Right atrium auricular region (tissue), 2 donors: ENCODE measurements around the gene TEX101. TPM values are rescaled to one million over a fixed set of nuclear protein-coding genes. Genes with fewer than 3 reads are reported as not detected.
"Not testable (repeated sequence)": the region's sequence is repeated elsewhere in the genome, so short reads cannot be mapped to it uniquely, and the experiment has no call there.

Experiments
- DNase-seq: peaks from one replicate; pipeline ENCODE4 v3.0.0-alpha.2; 2019; ENCODE audit warnings: low spot score
- H3K27ac ChIP-seq, 2 donors: fragments of 200-600 bp; sonication (generic); 1 replicate in 1 of 2; 2 replicates in 1 of 2; pipeline ENCODE4 v1.5.1; 2016 to 2019
- H3K27me3 ChIP-seq, 2 donors: fragments of 200-600 bp; sonication (generic); one replicate each; pipeline versions ENCODE4 v1.5.1 to v1.6.0; 2017 to 2019
- H3K36me3 ChIP-seq: fragments of 200-600 bp; sonication (generic); one replicate; pipeline ENCODE4 v1.5.1; 2016
- H3K4me1 ChIP-seq, 2 donors: fragments of 200-600 bp; sonication (generic); one replicate each; pipeline versions ENCODE4 v1.5.1 to v1.6.0; 2017 to 2019
- H3K4me3 ChIP-seq, 2 donors: fragments of 200-600 bp; sonication (generic); 1 replicate in 1 of 2; 2 replicates in 1 of 2; pipeline ENCODE4 v1.5.1; 2017 to 2019; ENCODE audit warnings: mild to moderate bottlenecking in 1 of 2, moderate library complexity in 1 of 2
- H3K9me3 ChIP-seq, 2 donors: fragments of 200-600 bp; sonication (generic); one replicate each; pipeline ENCODE4 v1.5.1; 2019
- total RNA-seq, 2 donors: library from RNA; depleted of rRNA; stranded (reverse); fragments of >200 nt; gene quantifications; one replicate each; pipeline ENCODE4 v1.1.0, GENCODE V29; 2016
- TF ChIP-seq, protein P1 (sequence below), 2 donors: fragments of 200-600 bp; sonication (generic); IDR thresholded peaks; one replicate each; pipeline ENCODE4 v1.5.1; 2019; ENCODE audit warnings: antibody characterized with exemption in 2 of 2

Gene TEX101
- not detected for total RNA-seq

- Histone ChIP-seq H3K4me3 (no peak within 1 kb of the TSS), H3K9me3 (no peaks in the 10 kb centered on the region), H3K27ac (no peak within 1 kb of the TSS), H3K4me1 (no peaks in the 10 kb centered on the region), H3K36me3 (no peaks in the 10 kb centered on the region), H3K27me3 (no peaks in the 10 kb centered on the region)
- TF ChIP-seq, protein P1, sequence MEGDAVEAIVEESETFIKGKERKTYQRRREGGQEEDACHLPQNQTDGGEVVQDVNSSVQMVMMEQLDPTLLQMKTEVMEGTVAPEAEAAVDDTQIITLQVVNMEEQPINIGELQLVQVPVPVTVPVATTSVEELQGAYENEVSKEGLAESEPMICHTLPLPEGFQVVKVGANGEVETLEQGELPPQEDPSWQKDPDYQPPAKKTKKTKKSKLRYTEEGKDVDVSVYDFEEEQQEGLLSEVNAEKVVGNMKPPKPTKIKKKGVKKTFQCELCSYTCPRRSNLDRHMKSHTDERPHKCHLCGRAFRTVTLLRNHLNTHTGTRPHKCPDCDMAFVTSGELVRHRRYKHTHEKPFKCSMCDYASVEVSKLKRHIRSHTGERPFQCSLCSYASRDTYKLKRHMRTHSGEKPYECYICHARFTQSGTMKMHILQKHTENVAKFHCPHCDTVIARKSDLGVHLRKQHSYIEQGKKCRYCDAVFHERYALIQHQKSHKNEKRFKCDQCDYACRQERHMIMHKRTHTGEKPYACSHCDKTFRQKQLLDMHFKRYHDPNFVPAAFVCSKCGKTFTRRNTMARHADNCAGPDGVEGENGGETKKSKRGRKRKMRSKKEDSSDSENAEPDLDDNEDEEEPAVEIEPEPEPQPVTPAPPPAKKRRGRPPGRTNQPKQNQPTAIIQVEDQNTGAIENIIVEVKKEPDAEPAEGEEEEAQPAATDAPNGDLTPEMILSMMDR (IDR thresholded peaks at IDR 0.05) = no peak
- DNase-seq = no peak
These were observed at the start of gene TEX101 for GRCh38 chr19:43414554-43414953. TEX101 (plus strand) TSS chr19:43414890; CDS start chr19:43415920, 1,030 bp downstream.

DNA sequence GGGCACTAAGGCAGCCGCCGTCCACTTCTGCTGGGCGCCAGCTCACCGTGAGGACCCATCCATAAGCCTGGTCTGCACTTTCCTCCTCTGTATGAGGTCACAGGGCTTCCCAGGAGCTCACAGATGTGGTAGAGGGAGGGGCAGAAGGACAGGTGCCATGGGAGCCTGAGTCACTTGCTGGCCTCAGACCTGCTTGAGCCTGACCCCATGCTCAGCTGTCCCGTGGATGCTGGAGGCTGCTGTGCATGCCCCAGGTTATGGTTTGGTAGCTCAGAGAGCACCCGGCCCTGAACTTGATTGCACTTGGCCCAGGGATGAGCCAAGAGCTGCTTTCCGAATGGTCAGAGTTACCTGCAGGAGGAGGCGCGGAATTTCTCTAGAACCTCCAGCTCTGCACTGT, 49.0 kb upstream of the TEX101 start:
- H3K36me3 ChIP-seq, H3K27me3 ChIP-seq, H3K9me3 ChIP-seq, H3K27ac ChIP-seq, H3K4me3 ChIP-seq, DNase-seq, H3K4me1 ChIP-seq: not testable (repeated sequence)

DNA sequence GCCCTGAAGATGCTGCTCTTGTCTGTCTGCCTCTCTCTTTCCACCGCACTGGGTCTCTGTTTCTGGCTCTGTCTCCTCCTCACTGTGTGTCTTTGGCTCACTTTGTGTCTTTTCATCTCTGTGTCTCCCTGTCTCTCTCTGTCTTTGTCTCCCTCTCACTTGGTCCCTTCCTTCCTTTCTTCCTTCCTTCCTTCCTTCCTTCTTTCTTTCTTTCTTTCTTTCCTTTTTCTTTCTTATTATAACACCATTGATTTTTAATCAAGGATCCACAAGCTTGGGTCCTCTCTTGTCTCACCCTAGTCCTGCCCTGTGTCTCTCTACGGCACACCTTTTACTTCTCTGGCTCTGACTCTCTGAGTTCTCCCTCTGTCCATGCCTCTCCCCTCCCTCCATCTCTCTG, 46.9 kb upstream of the TEX101 start:
- no peaks in the 10 kb centered on the region for H3K4me1 ChIP-seq

DNA sequence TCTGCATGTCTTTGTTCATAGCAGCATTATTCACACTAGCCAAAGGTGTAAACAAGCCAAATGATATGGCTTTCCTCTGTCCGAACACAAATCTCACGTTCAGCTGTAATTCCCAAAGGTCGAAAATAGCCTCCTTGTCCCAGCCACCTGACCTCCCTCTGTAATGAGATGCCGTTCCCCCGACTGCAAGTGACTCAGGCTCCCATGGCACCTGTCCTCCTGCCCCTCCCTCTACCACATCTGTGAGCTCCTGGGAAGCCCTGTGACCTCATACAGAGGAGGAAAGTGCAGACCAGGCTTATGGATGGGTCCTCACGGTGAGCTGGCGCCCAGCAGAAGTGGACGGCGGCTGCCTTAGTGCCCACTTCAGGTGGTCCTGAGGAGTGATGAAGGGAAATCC, 45.8 kb upstream of the TEX101 start:
- not testable (repeated sequence) for H3K36me3 ChIP-seq, H3K27me3 ChIP-seq, H3K27ac ChIP-seq, H3K9me3 ChIP-seq, H3K4me1 ChIP-seq, DNase-seq, H3K4me3 ChIP-seq

More for the DNA sequence above, 46.9 kb upstream of the TEX101 start:
- no peak overlapping the region for H3K4me3 ChIP-seq
- H3K27ac ChIP-seq = no peak overlapping the region
- no peaks in the 10 kb centered on the region for H3K9me3 ChIP-seq
- H3K36me3 ChIP-seq = no peaks in the 10 kb centered on the region
- H3K27me3 ChIP-seq = no peaks in the 10 kb centered on the region
- TF ChIP-seq, protein P1 (IDR thresholded peaks at IDR 0.05) = no peak
- no peak for DNase-seq

GRCh38 chr19:43371909-43372308, 42.8 kb upstream of the TEX101 start:
- H3K27ac ChIP-seq = no peak overlapping the region
- no peaks in the 10 kb centered on the region for H3K9me3 ChIP-seq
- H3K4me1 ChIP-seq = no peaks in the 10 kb centered on the region
- TF ChIP-seq, protein P1 (IDR thresholded peaks at IDR 0.05) = no peak
- H3K36me3 ChIP-seq = no peaks in the 10 kb centered on the region
- DNase-seq = no peak
- no peaks in the 10 kb centered on the region for H3K27me3 ChIP-seq
- H3K4me3 ChIP-seq = no peak overlapping the region

- H3K36me3 ChIP-seq = no peaks in the 10 kb centered on the region
- H3K27me3 ChIP-seq = no peaks in the 10 kb centered on the region
- TF ChIP-seq, protein P1 (IDR thresholded peaks at IDR 0.05) = no peak
- no peak for DNase-seq
- H3K4me1 ChIP-seq = no peaks in the 10 kb centered on the region
- H3K4me3 ChIP-seq = no peak overlapping the region
- H3K9me3 ChIP-seq = no peaks in the 10 kb centered on the region
- no peak overlapping the region for H3K27ac ChIP-seq
These were observed 42.2 kb upstream of the TEX101 start for GRCh38 chr19:43372462-43372861.

- not testable (repeated sequence) for H3K9me3 ChIP-seq, H3K4me3 ChIP-seq, H3K27me3 ChIP-seq, H3K4me1 ChIP-seq, H3K27ac ChIP-seq, DNase-seq, H3K36me3 ChIP-seq
These were observed 37.1 kb upstream of the TEX101 start for GRCh38 chr19:43377624-43378023.
